K562 (cell line): ENCODE data around the gene SEPTIN8.

ENCODE experiments used
- ATF6 ChIP-seq: sonication (generic); formaldehyde crosslinking; IDR thresholded peaks from 2 replicates; pipeline ENCODE4 v1.4.0; 2020; ENCODE audit warnings: mild to moderate bottlenecking, missing genetic modification reagents
- CBFA2T3 ChIP-seq: fragments of 450-650 bp; IDR thresholded peaks from 2 replicates; pipeline ENCODE4 v1.6.1; 2017
- CTCF ChIP-seq, 3 experiments: IDR thresholded peaks in 2 of 3; conservative IDR thresholded peaks in 1 of 3; 2 replicates each; pipeline ENCODE4 v1.5.1; 2011 to 2012; ENCODE audit warnings: low read length in 3 of 3, mild to moderate bottlenecking in 3 of 3, control low read depth in 2 of 3, improper control_type of control experiment in 1 of 3, inconsistent platforms in 1 of 3, low read depth in 1 of 3, mixed read lengths in 1 of 3, moderate library complexity in 1 of 3; ENCODE audit not compliant: insufficient read depth in 2 of 3
- FOXA3 ChIP-seq, 2 experiments: fragments of 450-650 bp in 1 of 2; sonication (generic) in 1 of 2; formaldehyde crosslinking; IDR thresholded peaks in 1 of 2; conservative IDR thresholded peaks in 1 of 2; 2 replicates each; pipeline versions ENCODE4 v1.4.0 to v1.8.0; 2020 to 2022; ENCODE audit warnings: mild to moderate bottlenecking in 2 of 2, missing genetic modification reagents in 1 of 2
- HDAC8 ChIP-seq: fragments of 450-650 bp; IDR thresholded peaks from 2 replicates; pipeline ENCODE4 v1.6.1; 2016; ENCODE audit warnings: mild to moderate bottlenecking, missing genetic modification characterization, moderate library complexity, missing compliant biosample characterization
- L3MBTL2 ChIP-seq: fragments of 450-650 bp; IDR thresholded peaks from 2 replicates; pipeline ENCODE4 v1.6.1; 2016; ENCODE audit warnings: mild to moderate bottlenecking, moderate library complexity
- LEF1 ChIP-seq: fragments of 450-650 bp; IDR thresholded peaks from 2 replicates; pipeline ENCODE4 v1.6.1; 2016; ENCODE audit warnings: mild to moderate bottlenecking
- RUNX1 ChIP-seq: sonication (generic); IDR thresholded peaks from 2 replicates; pipeline ENCODE4 v1.6.1; 2016; ENCODE audit warnings: antibody characterized with exemption, low read depth
- TCF15 ChIP-seq: fragments of 250-450 bp; sonication (Bioruptor Pico); IDR thresholded peaks from 2 replicates; pipeline ENCODE4 v1.8.0; 2022; ENCODE audit warnings: moderate library complexity, mild to moderate bottlenecking, inconsistent platforms
- TEAD4 ChIP-seq, 2 experiments: sonication (generic) in 1 of 2; formaldehyde crosslinking in 1 of 2; IDR thresholded peaks; 2 replicates each; pipeline versions ENCODE4 v1.6.1 to v1.8.0; 2012 to 2022; ENCODE audit warnings: borderline replicate concordance in 1 of 2, inconsistent platforms in 1 of 2, low read length in 1 of 2, mild to moderate bottlenecking in 1 of 2, missing genetic modification reagents in 1 of 2
- ZEB2 ChIP-seq: fragments of 450-650 bp; IDR thresholded peaks from 2 replicates; pipeline ENCODE4 v1.6.1; 2016
- ZNF146 ChIP-seq: IDR thresholded peaks from one replicate; pipeline ENCODE4 v1.6.1; 2018; ENCODE audit warnings: missing compliant biosample characterization; ENCODE audit not compliant: unreplicated experiment
- TF ChIP-seq, protein P1 (sequence below): sonication (generic); formaldehyde crosslinking; IDR thresholded peaks from 2 replicates; pipeline ENCODE4 v1.5.0; 2020; ENCODE audit warnings: missing genetic modification reagents

- TF ChIP-seq, protein P1, sequence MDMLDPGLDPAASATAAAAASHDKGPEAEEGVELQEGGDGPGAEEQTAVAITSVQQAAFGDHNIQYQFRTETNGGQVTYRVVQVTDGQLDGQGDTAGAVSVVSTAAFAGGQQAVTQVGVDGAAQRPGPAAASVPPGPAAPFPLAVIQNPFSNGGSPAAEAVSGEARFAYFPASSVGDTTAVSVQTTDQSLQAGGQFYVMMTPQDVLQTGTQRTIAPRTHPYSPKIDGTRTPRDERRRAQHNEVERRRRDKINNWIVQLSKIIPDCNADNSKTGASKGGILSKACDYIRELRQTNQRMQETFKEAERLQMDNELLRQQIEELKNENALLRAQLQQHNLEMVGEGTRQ (CRISPR knock-in tag), result no peak
- no peak for TF ChIP-seq L3MBTL2
- no peak for TF ChIP-seq CTCF (IDR thresholded peaks at IDR 0.05 in 2 of 3, conservative IDR thresholded peaks at IDR 0.05 in 1 of 3; ENCODE audit: insufficient read depth in 2 of 3, low read depth in 1 of 3, low read length in 3 of 3)
- no peak for TF ChIP-seq LEF1
- TF ChIP-seq TEAD4 (IDR thresholded peaks at IDR 0.05; ENCODE audit: low read length), result no peak
- no peak for TF ChIP-seq TEAD4 (CRISPR knock-in tag; IDR thresholded peaks at IDR 0.05; ENCODE audit: borderline replicate concordance)
- no peak for TF ChIP-seq ATF6
- no peak for TF ChIP-seq CBFA2T3
- TF ChIP-seq TCF15 (CRISPR knock-in tag), result no peak
- no peak for TF ChIP-seq FOXA3 (CRISPR knock-in tag; conservative IDR thresholded peaks at IDR 0.05 in 1 of 2, IDR thresholded peaks at IDR 0.05 in 1 of 2)
- TF ChIP-seq RUNX1, result no peak
- TF ChIP-seq HDAC8 (tag), result no peak
- TF ChIP-seq ZEB2, result no peak
- no peak for TF ChIP-seq ZNF146 (CRISPR knock-in tag)
These were observed 22.4 kb upstream of the SEPTIN8 start for GRCh38 chr5:132799392-132799791.
